SW480 (cell line): ENCODE results near the gene BSN.
"Not testable (repeated sequence)": the region's sequence is repeated elsewhere in the genome, so short reads cannot be mapped to it uniquely, and the experiment has no call there.

Source experiments
- DNase-seq: peaks from one replicate; pipeline ENCODE4 v3.0.0-alpha.2; 2016; ENCODE audit warnings: low spot score

The BSN gene

DNA sequence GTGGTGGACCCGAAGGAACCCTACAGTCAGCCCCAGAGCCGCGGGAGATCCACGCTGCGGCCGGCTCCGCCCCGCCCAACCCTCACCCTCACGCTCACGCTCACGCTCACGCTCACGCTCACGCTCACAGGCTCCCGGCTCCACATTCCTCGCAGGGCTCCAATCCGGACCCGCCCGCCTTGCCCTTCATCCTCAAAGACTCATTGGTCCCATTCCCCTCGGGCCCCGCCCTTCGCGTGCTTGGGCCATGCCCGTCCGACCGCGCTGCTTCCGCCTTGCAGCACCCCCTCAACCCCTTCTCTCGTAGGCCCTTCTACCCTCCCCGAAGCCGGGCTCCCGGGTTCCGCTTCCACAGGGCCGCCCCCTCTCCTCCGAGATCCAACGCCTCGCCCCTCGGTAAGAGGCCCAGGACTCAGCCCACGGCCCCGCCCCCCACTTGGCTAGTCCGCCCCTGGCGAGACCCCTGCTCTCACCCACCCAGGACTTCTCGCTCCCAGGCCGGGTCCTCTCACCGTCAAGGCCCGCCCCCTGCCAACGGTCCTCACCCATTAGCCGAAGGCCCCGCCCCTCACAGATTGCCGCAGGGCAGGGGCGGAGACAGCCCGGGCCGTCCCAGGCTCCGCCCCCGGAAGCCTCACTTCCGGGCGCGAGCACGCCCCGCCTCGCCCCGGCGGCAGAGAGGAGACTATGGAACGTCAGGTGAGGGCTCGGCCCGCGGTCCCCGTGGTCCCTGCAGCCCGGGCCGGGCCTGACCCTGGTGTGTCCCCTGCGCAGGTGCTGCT lies 119.6 kb downstream of the BSN start, which contains the start of gene APEH:
TSS of gene APEH (plus strand) at position 637 of the 782 bp plus-strand sequence. CDS start at position 688, 51 bp downstream.
- DNase-seq: peak; percentile 99

- DNase-seq: no peak
These were observed 120.3 kb downstream of the BSN start for GRCh38 chr3:49674497-49674983.

GRCh38 chr3:49675912-49676311 lies 121.6 kb downstream of the BSN start:
- DNase-seq: no peak

DNA sequence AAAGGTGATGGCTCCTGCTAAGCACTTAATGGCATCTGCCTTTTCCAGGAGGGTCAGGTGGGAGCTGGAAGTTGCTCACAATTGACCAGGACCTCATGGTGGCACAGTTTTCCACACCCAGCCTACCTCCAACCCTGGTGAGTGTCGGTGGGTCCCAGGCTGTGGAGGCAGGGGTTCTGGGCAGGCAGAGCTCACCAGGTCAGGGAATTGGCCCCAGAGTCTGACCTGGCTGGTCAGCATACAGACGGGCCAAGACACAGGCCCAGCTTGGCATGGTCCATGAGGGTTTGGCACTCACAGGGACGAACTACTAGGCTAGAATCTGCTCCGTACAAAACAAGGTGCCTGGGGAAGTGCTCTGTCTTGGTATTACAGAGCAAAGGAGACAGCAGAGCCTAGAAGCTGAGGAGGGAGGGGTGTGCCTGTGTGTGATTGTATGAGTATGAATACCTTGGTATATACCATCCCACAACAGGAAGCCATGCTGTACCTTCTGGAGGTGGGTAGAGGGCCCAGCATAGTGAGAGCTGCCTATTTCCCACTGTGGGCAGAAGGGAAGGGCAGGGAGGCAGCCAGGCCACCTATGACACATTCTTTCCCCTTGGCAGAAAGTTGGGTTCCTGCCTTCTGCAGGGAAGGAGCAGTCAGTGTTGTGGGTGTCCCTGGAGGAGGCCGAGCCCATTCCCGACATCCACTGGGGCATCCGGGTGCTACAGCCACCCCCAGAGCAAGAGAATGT lies 126.4 kb downstream of the BSN start:
- DNase-seq: no peak

DNA sequence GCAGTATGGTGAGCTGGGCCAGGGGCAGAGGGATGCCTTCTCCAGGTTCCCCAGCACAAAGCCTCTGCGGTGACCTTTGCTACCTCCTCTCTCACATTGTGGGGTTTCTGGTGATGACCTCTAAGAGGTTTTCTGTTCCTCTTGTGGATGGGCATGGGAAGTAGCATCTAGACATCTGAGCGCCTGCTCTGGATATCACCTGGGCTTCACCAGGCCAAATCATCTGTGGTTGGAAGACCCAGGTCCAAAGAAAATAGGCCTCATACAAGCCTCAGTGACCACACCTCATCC lies 126.9 kb downstream of the BSN start:
- DNase-seq: no peak

DNA sequence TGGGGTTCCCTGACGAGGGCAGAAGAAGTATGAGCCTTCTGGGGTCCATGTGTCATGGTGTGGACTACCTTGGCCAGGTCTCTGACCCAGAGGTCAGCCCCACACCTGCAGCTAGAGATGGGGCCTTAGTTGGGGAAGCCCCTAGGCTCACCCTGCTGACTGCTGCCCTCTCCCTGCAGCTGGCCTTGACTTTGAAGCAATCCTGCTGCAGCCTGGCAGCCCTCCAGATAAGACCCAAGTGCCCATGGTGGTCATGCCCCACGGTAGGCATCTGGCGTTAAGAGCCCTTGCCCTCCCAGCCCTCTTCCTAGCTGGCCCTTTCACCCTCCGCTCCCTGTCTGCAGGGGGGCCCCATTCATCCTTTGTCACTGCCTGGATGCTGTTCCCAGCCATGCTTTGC lies 127.3 kb downstream of the BSN start:
- no peak for DNase-seq

GRCh38 chr3:49683162-49683561 lies 128.9 kb downstream of the BSN start:
- no peak for DNase-seq

GRCh38 chr3:49684453-49684852 lies 130.2 kb downstream of the BSN start:
- DNase-seq: not testable (repeated sequence)

DNA sequence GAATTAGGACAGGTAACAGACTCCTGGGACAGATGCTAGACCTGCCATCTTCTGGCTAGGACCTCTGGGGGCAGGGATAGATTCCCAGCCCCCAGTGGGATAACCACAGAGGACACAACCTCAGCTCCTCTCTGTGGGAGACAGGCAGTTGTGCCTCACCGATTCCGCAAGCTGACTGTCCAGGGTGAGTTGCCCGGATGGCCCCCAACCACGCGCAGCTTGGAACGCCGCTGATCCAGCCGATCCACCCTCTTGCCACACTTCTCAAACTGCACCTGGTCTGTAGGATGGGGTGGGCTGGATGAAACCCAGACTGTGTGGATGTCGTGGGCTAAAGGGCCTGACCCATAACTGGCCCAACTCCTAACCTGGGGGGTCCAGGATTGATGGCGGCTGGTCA lies 130.8 kb downstream of the BSN start:
- DNase-seq: not testable (repeated sequence)

- DNase-seq: not testable (repeated sequence)
These were observed 131.6 kb downstream of the BSN start for GRCh38 chr3:49685846-49686245.

DNA sequence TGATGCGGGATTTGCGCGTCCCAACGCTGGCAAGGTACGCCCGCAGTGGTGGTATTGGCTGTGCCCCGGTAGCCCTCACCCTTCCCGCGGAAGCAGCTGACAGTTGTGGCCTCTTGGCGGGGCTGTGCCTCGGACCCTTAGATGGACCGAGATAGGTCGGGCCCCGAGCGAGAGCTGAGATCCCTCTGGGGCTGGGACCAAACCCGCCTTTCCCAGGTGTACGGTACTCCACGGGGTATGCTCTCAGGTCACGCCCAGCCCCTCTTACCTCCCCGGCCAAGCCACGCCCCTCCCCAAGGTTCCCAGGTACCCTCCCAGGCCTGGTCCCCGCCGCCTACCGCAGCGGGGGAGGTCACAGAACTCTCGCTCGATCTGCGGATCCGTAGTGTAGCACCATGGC lies 132.1 kb downstream of the BSN start:
- peak; percentile 64 for DNase-seq

DNA sequence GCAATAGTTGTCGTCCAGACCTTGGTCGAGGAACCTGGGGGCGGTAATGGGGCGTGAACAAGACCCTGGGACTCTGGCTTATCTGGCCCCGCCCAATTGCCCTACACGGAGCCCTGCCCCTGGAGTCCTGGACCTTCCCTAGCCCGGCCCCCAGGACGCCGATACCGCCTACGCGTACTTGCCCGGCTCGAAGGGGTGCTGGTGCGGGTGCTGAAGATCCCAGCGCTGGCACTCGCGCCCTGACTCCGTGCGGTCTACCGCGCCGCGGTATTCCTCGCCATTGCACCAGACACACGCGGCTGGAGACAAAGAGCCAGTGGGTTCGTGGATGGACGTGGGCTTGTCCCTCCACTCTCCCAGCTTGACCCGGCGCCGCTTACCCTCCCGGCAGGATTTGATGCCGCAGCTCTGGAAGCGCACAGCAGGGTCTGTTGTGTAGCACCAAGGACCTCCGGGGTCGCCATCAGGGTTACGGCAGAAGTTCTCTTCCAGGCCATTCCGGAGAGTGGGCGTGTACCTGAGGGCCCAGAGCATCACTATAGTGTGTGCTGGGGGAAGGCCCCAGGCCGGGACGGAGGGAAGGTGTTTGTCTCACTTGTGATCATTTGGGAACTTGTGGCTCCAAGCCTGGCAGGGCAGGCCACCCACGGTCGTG lies 132.6 kb downstream of the BSN start:
- DNase-seq: peak; percentile 82

GRCh38 chr3:49687424-49687795 lies 133.1 kb downstream of the BSN start:
- not testable (repeated sequence) for DNase-seq

DNA sequence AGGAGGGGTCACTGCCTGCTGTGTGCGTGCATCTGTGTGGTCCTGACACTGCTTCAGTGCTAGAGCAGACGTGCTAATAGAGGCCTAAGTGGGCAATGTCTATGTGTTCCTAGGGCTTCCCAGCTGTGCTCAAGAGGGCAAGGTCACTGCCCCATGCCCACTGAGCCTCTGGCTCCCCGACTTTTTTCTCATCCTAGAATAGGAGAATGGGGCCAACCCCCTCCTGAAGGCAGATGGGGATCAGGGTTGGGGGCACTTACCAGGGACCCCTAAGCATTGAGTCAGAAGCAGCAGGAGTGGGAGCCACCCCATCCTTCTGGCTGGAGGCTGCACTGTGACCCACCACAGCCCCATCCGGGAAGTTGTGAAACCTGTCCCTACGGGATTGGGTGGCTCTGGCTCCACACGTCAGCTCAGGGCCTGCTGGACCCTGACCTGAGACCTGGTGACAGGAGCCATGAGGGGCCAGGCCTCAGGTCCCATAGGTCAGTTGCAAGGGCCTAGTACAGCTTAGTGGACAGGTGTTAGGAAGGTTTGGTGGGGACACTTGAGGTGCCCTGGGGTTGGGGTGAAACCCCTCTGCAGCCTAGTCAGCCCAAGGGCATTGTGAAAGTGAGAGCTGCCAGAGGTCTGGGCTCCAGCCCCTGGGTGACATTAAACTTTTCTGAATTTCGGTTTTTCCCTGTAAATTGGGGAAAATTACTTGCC lies 134.2 kb downstream of the BSN start:
- not testable (repeated sequence) for DNase-seq

- peak; percentile 77 for DNase-seq
These were observed 135.0 kb downstream of the BSN start, which contains the start of the genes MST1 and RNF123 for GRCh38 chr3:49689046-49689907. Gene MST1 (minus strand): TSS chr3:49689474. CDS start chr3:49688691, 783 bp downstream. Gene RNF123 (plus strand): TSS chr3:49689557. CDS start chr3:49691166, 1,609 bp downstream.

- not testable (repeated sequence) for DNase-seq
These were observed 135.8 kb downstream of the BSN start for GRCh38 chr3:49689908-49690624.

DNA sequence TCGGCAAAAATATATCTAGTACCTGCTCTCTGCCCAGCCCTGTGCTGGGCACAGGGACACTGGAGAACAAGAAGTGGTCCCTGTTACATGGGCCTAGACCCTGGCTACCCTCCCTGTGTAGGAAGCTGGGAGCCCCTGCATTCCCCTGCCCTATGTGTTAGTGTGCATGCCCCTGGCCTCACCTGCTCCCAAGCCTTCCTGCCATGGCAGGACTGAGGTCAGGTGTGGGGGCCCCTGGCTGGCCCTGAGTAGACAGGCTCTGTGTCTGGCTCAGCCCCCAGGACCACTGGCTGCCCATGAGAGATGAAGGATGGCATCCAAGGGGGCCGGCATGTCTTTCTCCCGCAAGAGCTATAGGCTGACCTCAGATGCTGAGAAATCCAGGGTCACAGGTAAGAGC lies 136.6 kb downstream of the BSN start:
- DNase-seq: not testable (repeated sequence)

DNA sequence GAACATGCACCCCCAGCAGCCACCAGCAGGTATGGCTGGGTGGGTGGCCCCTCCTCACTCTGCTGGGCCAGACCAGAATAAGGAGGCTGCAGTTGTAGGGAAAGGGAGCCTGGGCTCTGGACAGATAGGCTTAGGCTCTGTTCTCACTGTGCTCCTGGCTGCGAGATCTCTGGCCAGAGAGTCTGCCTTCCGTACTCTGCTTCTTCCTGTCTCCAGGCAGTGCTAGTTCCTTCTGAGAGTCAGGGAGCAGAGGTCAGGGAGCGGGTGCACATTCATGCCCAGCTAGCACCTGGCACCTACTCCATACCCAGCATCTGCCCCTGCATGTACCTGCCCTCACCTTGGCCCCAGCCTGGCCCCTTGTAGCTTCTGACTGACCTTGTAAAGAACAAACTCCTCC lies 137.2 kb downstream of the BSN start:
- DNase-seq: not testable (repeated sequence)

GRCh38 chr3:49694409-49695070 lies 140.3 kb downstream of the BSN start:
- not testable (repeated sequence) for DNase-seq
